HepG2 (cell line): Measurements from ENCODE around the gene PTPRCAP. TPM values are rescaled to one million over a fixed set of nuclear protein-coding genes. Genes with fewer than 3 reads are reported as not detected.
A peak's percentile ranks its signal among the peaks of the same experiment; 100 is the strongest.

Experiments
- ATAC-seq: fragments of 200-7000 bp; cut with Tn5 transposase; 3 replicates; pipeline ENCODE4 v1.9.1; 2020; ENCODE audit warnings: mild to moderate bottlenecking, moderate library complexity
- BruUV-seq: library from RNA; stranded (reverse); fragments of 400-500 nt; replicated peaks from 2 replicates; lab custom pipeline; 2021; lab: Mats Ljungman, UMichigan
- CTCF ChIA-PET: fragments of 300-600 bp; formaldehyde crosslinking; extraction: SDS; loops from one replicate; lab custom pipeline; 2021; ENCODE audit warnings: low total read pairs, inconsistent platforms, low intra/inter-chr PET ratio; lab: Yijun Ruan, JAX
- POLR2A ChIA-PET: fragments of 350-600 bp; sonication (Branson Sonifier 250); formaldehyde crosslinking; loops from one replicate; lab custom pipeline; 2020; ENCODE audit warnings: antibody characterized with exemption, inconsistent platforms; lab: Yijun Ruan, JAX
- DNase-seq: peaks from one replicate; pipeline ENCODE4 v3.0.0-alpha.2; 2015; ENCODE audit warnings: low spot score
- FAIRE-seq: peaks from 3 replicates; lab custom pipeline; 2011; peaks lifted over from hg19 to GRCh38; lab: Jason Lieb, UNC
- H2AFZ ChIP-seq: one replicate; pipeline ENCODE4 v1.6.1; 2011; ENCODE audit warnings: low read length, inconsistent platforms
- H3K27ac ChIP-seq: fragments of 300-600 bp; 3 replicates; pipeline ENCODE4 v1.8.0; 2011; ENCODE audit warnings: mixed run types, mild to moderate bottlenecking, mixed read lengths, low read length, inconsistent platforms; ENCODE audit not compliant: insufficient read depth; ENCODE audit errors: extremely low read length
- H3K27me3 ChIP-seq, 2 experiments: fragments of 200-600 bp in 1 of 2; 2 replicates in 1 of 2; 3 replicates in 1 of 2; pipeline versions ENCODE4 v1.6.0 to v1.8.0; 2011; ENCODE audit warnings: low read length in 2 of 2, mild to moderate bottlenecking in 2 of 2, moderate library complexity in 2 of 2, inconsistent platforms in 1 of 2; ENCODE audit not compliant: insufficient read depth in 2 of 2, control insufficient read depth in 1 of 2
- H3K36me3 ChIP-seq, 2 experiments: fragments of 200-600 bp in 1 of 2; replicated peaks in 1 of 2; 2 replicates in 1 of 2; 3 replicates in 1 of 2; pipeline versions ENCODE4 v1.5.1 to v1.8.0; 2011; ENCODE audit warnings: low read length in 2 of 2, inconsistent platforms in 1 of 2; ENCODE audit not compliant: insufficient read depth in 2 of 2, control insufficient read depth in 1 of 2
- H3K4me1 ChIP-seq: 2 replicates; pipeline ENCODE4 v1.5.1; 2012; ENCODE audit warnings: low read length, inconsistent platforms; ENCODE audit not compliant: insufficient read depth
- H3K4me2 ChIP-seq: 2 replicates; pipeline ENCODE4 v1.6.0; 2011; ENCODE audit warnings: low read depth, low read length, inconsistent platforms
- H3K4me3 ChIP-seq, 3 experiments: fragments of 200-600 bp in 1 of 3; sonication (generic), shearing (Covaris generic) in 1 of 3; replicated peaks in 1 of 3; 2 replicates each; pipeline ENCODE4 v1.5.1; 2011 to 2016; ENCODE audit warnings: low read length in 3 of 3, inconsistent platforms in 2 of 3, low read depth in 2 of 3, mild to moderate bottlenecking in 2 of 3, control low read depth in 1 of 3, mixed read lengths in 1 of 3; ENCODE audit not compliant: insufficient read depth in 1 of 3
- H3K79me2 ChIP-seq: one replicate; pipeline ENCODE4 v1.6.1; 2011; ENCODE audit warnings: low read length, inconsistent platforms; ENCODE audit not compliant: insufficient read depth
- H3K9ac ChIP-seq: 2 replicates; pipeline ENCODE4 v1.6.0; 2011; ENCODE audit warnings: mild to moderate bottlenecking, low read depth, low read length, inconsistent platforms; ENCODE audit not compliant: insufficient read depth
- H3K9me3 ChIP-seq: 2 replicates; pipeline ENCODE4 v1.5.1; 2012; ENCODE audit warnings: mild to moderate bottlenecking, low read length
- H4K20me1 ChIP-seq: 2 replicates; pipeline ENCODE4 v1.6.0; 2011; ENCODE audit warnings: inconsistent platforms, mild to moderate bottlenecking, low read length, moderate library complexity; ENCODE audit not compliant: insufficient read depth
- HNF1A ChIP-seq, 2 experiments: sonication (generic) in 1 of 2; formaldehyde crosslinking in 1 of 2; IDR thresholded peaks; 2 replicates each; pipeline versions ENCODE4 v1.4.0 to v1.6.1; 2016 to 2020; ENCODE audit warnings: borderline replicate concordance in 1 of 2, low read depth in 1 of 2, mild to moderate bottlenecking in 1 of 2, missing genetic modification reagents in 1 of 2
- KLF13 ChIP-seq: sonication (generic); formaldehyde crosslinking; IDR thresholded peaks from 2 replicates; pipeline ENCODE4 v1.4.0; 2020; ENCODE audit warnings: mild to moderate bottlenecking, missing genetic modification reagents
- MXI1 ChIP-seq: IDR thresholded peaks from 3 replicates; pipeline ENCODE4 v1.6.1; 2012; ENCODE audit warnings: low read depth, low read length, inconsistent platforms, borderline replicate concordance
- RELA ChIP-seq: sonication (generic); formaldehyde crosslinking; IDR thresholded peaks from 2 replicates; pipeline ENCODE4 v1.4.0; 2020; ENCODE audit warnings: missing genetic modification reagents
- TBL1XR1 ChIP-seq: fragments of 150-350 bp; IDR thresholded peaks from 2 replicates; pipeline ENCODE4 v1.6.1; 2014; ENCODE audit warnings: borderline replicate concordance, low read length; ENCODE audit not compliant: partially characterized antibody
- ZNF431 ChIP-seq: sonication (generic); formaldehyde crosslinking; IDR thresholded peaks from 2 replicates; pipeline ENCODE4 v1.9.0; 2022; ENCODE audit warnings: missing genetic modification reagents, low read depth, mild to moderate bottlenecking, borderline replicate concordance
- ZNF589 ChIP-seq: sonication (generic); formaldehyde crosslinking; conservative IDR thresholded peaks from 2 replicates; pipeline ENCODE4 v1.8.0; 2022; ENCODE audit warnings: mild to moderate bottlenecking, moderate library complexity, missing genetic modification reagents
- ZNF770 ChIP-seq: sonication (generic); formaldehyde crosslinking; IDR thresholded peaks from 2 replicates; pipeline ENCODE4 v1.5.0; 2020; ENCODE audit warnings: mild to moderate bottlenecking, missing genetic modification reagents
- ZSCAN20 ChIP-seq: sonication (generic); formaldehyde crosslinking; IDR thresholded peaks from 2 replicates; pipeline ENCODE4 v1.4.0; 2020; ENCODE audit warnings: missing genetic modification reagents, mild to moderate bottlenecking, borderline replicate concordance
- ZSCAN31 ChIP-seq: sonication (generic); formaldehyde crosslinking; IDR thresholded peaks from 2 replicates; pipeline ENCODE4 v1.5.0; 2020; ENCODE audit warnings: low read depth, mild to moderate bottlenecking, missing genetic modification reagents
- WGBS: methylation state at CpG from one replicate; pipeline ENCODE4 v1.1.6; 2017; ENCODE audit warnings: low lambda C conversion rate; 5-methylcytosine and 5-hydroxymethylcytosine counted together
- in situ Hi-C: cut with HindIII; loops from 2 replicates; pipeline ENCODE4 v1.10.0; 2017; ENCODE audit warnings: low pct_unique_long_range_greater_than_20kb; ENCODE audit not compliant: extremely low pct_ligation_motif_present
- intact Hi-C: fragments of 100-400 bp; cut with micrococcal nuclease; formaldehyde crosslinking; loops from one replicate; pipeline ENCODE4 v1.10.0; 2022; ENCODE audit not compliant: unreplicated experiment
- polyA plus RNA-seq, 8 experiments: library from polyadenylated mRNA; depleted of rRNA in 3 of 8; stranded (reverse) in 7 of 8; unstranded in 1 of 8; fragments of >200 nt; fragmentation: Illumina TruSeq in 4 of 8; extraction: Trizol in 4 of 8; gene quantifications; 2 replicates each; pipeline versions ENCODE4 v1.2.1 to v1.2.3, GENCODE V29; 2011 to 2016; ENCODE audit warnings: low read depth in 4 of 8, missing spikeins in 1 of 8, mixed read lengths in 1 of 8; ENCODE audit not compliant: insufficient read depth in 1 of 8
- total RNA-seq, 5 experiments: library from RNA; depleted of rRNA; stranded (reverse); fragments of >200 nt; fragmentation: Illumina TruSeq; extraction: Trizol; gene quantifications; 2 replicates each; pipeline ENCODE4 v1.2.3, GENCODE V29; 2016; ENCODE audit warnings: low read depth in 1 of 5

The PTPRCAP gene
- total and polyA plus RNA-seq, 2 of the 13 experiments (the other 11 are each of a cell fraction or from before 2014, with no cell fraction given): 0.60 to 0.70 TPM

GRCh38 chr11:67429038-67429668 lies 8.3 kb downstream of the PTPRCAP start (continued):
- TF ChIP-seq ZNF770 (CRISPR knock-in tag): peak; percentile 87

GRCh38 chr11:67428052-67429001 lies 9.2 kb downstream of the PTPRCAP start, which contains the start of gene RPS6KB2:
Gene RPS6KB2, plus strand, starts transcription at chr11:67428494. Its CDS starts 52 bp downstream, at chr11:67428546.
- BruUV-seq: no TSS peak
- DNase-seq: peak; percentile 93
- CTCF ChIA-PET: no interaction called here
- Histone ChIP-seq H3K9me3 (no peaks in the 10 kb centered on the region), H3K79me2 (peaks cover 13% of the 10 kb centered on the region), H3K4me1 (peaks cover 36% of the 10 kb centered on the region), H3K4me3 (peak within 1 kb of the TSS; percentile 84 to 98 (median 90)), H3K4me2 (peak within 1 kb of the TSS; percentile 93), H3K27ac (peak within 1 kb of the TSS; percentile 85), H3K27me3 (no peaks in the 10 kb centered on the region; a peak in 1 of 5 replicates), H3K36me3 (peaks cover 11 to 14% of the 10 kb centered on the region in 2 experiments; a peak in 4 of 5 replicates), H4K20me1 (no peaks in the 10 kb centered on the region), H3K9ac (peak within 1 kb of the TSS; percentile 97), H2AFZ (peak within 1 kb of the TSS; percentile 71)
- FAIRE-seq: peak; percentile 86
- intact Hi-C loops (loop anchor here (2.0 kb wide), 1 partner anchor 14 kb away; the partner anchor contains the start of gene CORO1B), in situ Hi-C loops (loop anchor here (5.0 kb wide), 1 partner anchor 34 kb away; no protein-coding TSS in a partner anchor)
- ATAC-seq: peak; percentile 81
- WGBS: under 1% methylated on average over 33 of the region's 68 CpGs
- POLR2A ChIA-PET: interaction anchor here (0.9 to 3.0 kb wide), 12 partner anchors 9 to 75 kb away, joined by 3 to 12 read pairs (median 5); partner anchors contain the start of genes CORO1B, POLD4, PPP1CA and PTPRCAP
- TF ChIP-seq ZSCAN20 (CRISPR knock-in tag) (peak; percentile 49; the same call in 1 of the 2 replicates), ZNF431 (peak; percentile 61; the same call in 1 of the 2 replicates), HNF1A (IDR thresholded peaks at IDR 0.05; ENCODE audit: low read depth) (0 out of 2 replicates have a peak, but pooled peaks have one; percentile 14), HNF1A (CRISPR knock-in tag; IDR thresholded peaks at IDR 0.05; ENCODE audit: borderline replicate concordance) (peak; percentile 70; the same call in 1 of the 2 replicates), TBL1XR1 (peak; percentile 32), ZNF589 (CRISPR knock-in tag) (no peak), MXI1 (peak; percentile 89; the same call in 1 of the 3 replicates), RELA (no peak), ZSCAN31 (0 out of 2 replicates have a peak, but pooled peaks have one; percentile 11), KLF13 (CRISPR knock-in tag) (peak; percentile 24; the same call in 1 of the 2 replicates)
